SK-N-SH treated with all-trans-retinoic acid at 6 μM for 48 hours (cell line): Measurements from ENCODE around the gene CABLES1.

ENCODE experiments used
- ATAC-seq: fragments of 200-7000 bp; cut with Tn5 transposase; 3 replicates; pipeline ENCODE4 v1.9.1; 2020; ENCODE audit warnings: mild to moderate bottlenecking, moderate library complexity
- ARNTL ChIP-seq: fragments of 450-650 bp; formaldehyde crosslinking; IDR thresholded peaks from 2 replicates; pipeline ENCODE4 v1.5.0; 2020; ENCODE audit warnings: low read depth, mild to moderate bottlenecking, moderate library complexity, borderline replicate concordance
- BACH2 ChIP-seq: fragments of 250-450 bp; sonication (Bioruptor Pico); IDR thresholded peaks from 2 replicates; pipeline ENCODE4 v1.9.0; 2021; ENCODE audit warnings: mild to moderate bottlenecking, borderline replicate concordance
- CSDC2 ChIP-seq: fragments of 250-450 bp; sonication (Bioruptor Pico); IDR thresholded peaks from 2 replicates; pipeline ENCODE4 v1.5.0; 2020; ENCODE audit warnings: mild to moderate bottlenecking, moderate library complexity
- ESRRG ChIP-seq: fragments of 250-450 bp; sonication (Bioruptor Pico); IDR thresholded peaks from 2 replicates; pipeline ENCODE4 v1.6.1; 2021; ENCODE audit warnings: mild to moderate bottlenecking
- GLIS3 ChIP-seq: fragments of 250-450 bp; sonication (Bioruptor Pico); IDR thresholded peaks from 2 replicates; pipeline ENCODE4 v1.5.0; 2020; ENCODE audit warnings: mild to moderate bottlenecking, moderate library complexity
- ISL1 ChIP-seq: fragments of 250-450 bp; sonication (Bioruptor Pico); IDR thresholded peaks from 2 replicates; pipeline ENCODE4 v2.1.2; 2022; ENCODE audit warnings: mild to moderate bottlenecking, moderate library complexity
- OSR1 ChIP-seq: fragments of 250-450 bp; sonication (Bioruptor Pico); IDR thresholded peaks from 2 replicates; pipeline ENCODE4 v1.8.0; 2022; ENCODE audit warnings: moderate library complexity, mild to moderate bottlenecking, inconsistent platforms
- PATZ1 ChIP-seq: fragments of 250-450 bp; sonication (Bioruptor Pico); IDR thresholded peaks from 2 replicates; pipeline ENCODE4 v1.8.0; 2020; ENCODE audit warnings: mild to moderate bottlenecking, moderate library complexity, borderline replicate concordance
- PPARA ChIP-seq: fragments of 250-450 bp; sonication (Bioruptor Pico); IDR thresholded peaks from 2 replicates; pipeline ENCODE4 v1.5.0; 2020; ENCODE audit warnings: mild to moderate bottlenecking, borderline replicate concordance
- RARB ChIP-seq: fragments of 250-450 bp; sonication (Bioruptor Pico); IDR thresholded peaks from 2 replicates; pipeline ENCODE4 v1.8.0; 2021; ENCODE audit warnings: mild to moderate bottlenecking, moderate library complexity
- SNAI2 ChIP-seq: fragments of 250-450 bp; sonication (Bioruptor Pico); IDR thresholded peaks from 2 replicates; pipeline ENCODE4 v1.5.0; 2020; ENCODE audit warnings: mild to moderate bottlenecking, moderate library complexity
- TCF4 ChIP-seq: fragments of 250-450 bp; sonication (Bioruptor Pico); IDR thresholded peaks from 2 replicates; pipeline ENCODE4 v1.8.0; 2021; ENCODE audit warnings: mild to moderate bottlenecking, moderate library complexity, borderline replicate concordance
- TOX ChIP-seq: fragments of 250-450 bp; sonication (Bioruptor Pico); IDR thresholded peaks from 2 replicates; pipeline ENCODE4 v1.8.0; 2021; ENCODE audit warnings: mild to moderate bottlenecking, moderate library complexity, borderline replicate concordance
- TSHZ2 ChIP-seq: fragments of 250-450 bp; sonication (Bioruptor Pico); IDR thresholded peaks from 2 replicates; pipeline ENCODE4 v1.5.0; 2020; ENCODE audit warnings: mild to moderate bottlenecking, moderate library complexity
- ZC3H10 ChIP-seq: fragments of 250-450 bp; sonication (Bioruptor Pico); IDR thresholded peaks from 2 replicates; pipeline ENCODE4 v1.5.1; 2021; ENCODE audit warnings: mild to moderate bottlenecking, moderate library complexity
- ZFP3 ChIP-seq: fragments of 250-450 bp; sonication (Bioruptor Pico); IDR thresholded peaks from 2 replicates; pipeline ENCODE4 v1.5.0; 2020; ENCODE audit warnings: mild to moderate bottlenecking, moderate library complexity
- ZFP30 ChIP-seq: fragments of 450-650 bp; formaldehyde crosslinking; IDR thresholded peaks from 2 replicates; pipeline ENCODE4 v1.5.0; 2022; ENCODE audit warnings: mild to moderate bottlenecking, moderate library complexity
- ZNF565 ChIP-seq: fragments of 450-650 bp; formaldehyde crosslinking; conservative IDR thresholded peaks from 2 replicates; pipeline ENCODE4 v1.5.0; 2020; ENCODE audit warnings: low read depth, mild to moderate bottlenecking, moderate library complexity
- ZNF70 ChIP-seq: fragments of 450-650 bp; formaldehyde crosslinking; IDR thresholded peaks from 2 replicates; pipeline ENCODE4 v1.5.0; 2020; ENCODE audit warnings: mild to moderate bottlenecking, moderate library complexity
- ZNF8 ChIP-seq: fragments of 450-650 bp; formaldehyde crosslinking; IDR thresholded peaks from 2 replicates; pipeline ENCODE4 v1.5.0; 2020; ENCODE audit warnings: mild to moderate bottlenecking, moderate library complexity
- TF ChIP-seq, protein P1 (sequence below): fragments of 250-450 bp; sonication (Bioruptor Pico); IDR thresholded peaks from 2 replicates; pipeline ENCODE4 v1.5.1; 2020; ENCODE audit warnings: low read depth, mild to moderate bottlenecking, moderate library complexity
- TF ChIP-seq, protein P2 (sequence below): fragments of 250-450 bp; sonication (Bioruptor Pico); IDR thresholded peaks from 2 replicates; pipeline ENCODE4 v1.8.0; 2021; ENCODE audit warnings: low read depth, mild to moderate bottlenecking, moderate library complexity, borderline replicate concordance

Gene CABLES1

GRCh38 chr18:23154030-23154429, 18.7 kb downstream of the CABLES1 start:
- TF ChIP-seq ZNF70 (CRISPR knock-in tag) (no peak), BACH2 (CRISPR knock-in tag) (no peak), PPARA (CRISPR knock-in tag) (no peak), TCF4 (CRISPR knock-in tag) (no peak), RARB (CRISPR knock-in tag) (no peak), OSR1 (CRISPR knock-in tag) (no peak), TOX (CRISPR knock-in tag) (no peak), GLIS3 (CRISPR knock-in tag) (no peak), ZFP30 (CRISPR knock-in tag) (no peak), ARNTL (CRISPR knock-in tag) (no peak), ZNF565 (no peak), SNAI2 (CRISPR knock-in tag) (no peak), ISL1 (CRISPR knock-in tag) (no peak), ZNF8 (CRISPR knock-in tag) (no peak), ZFP3 (CRISPR knock-in tag) (no peak), ZC3H10 (CRISPR knock-in tag) (no peak)
- TF ChIP-seq, protein P1, sequence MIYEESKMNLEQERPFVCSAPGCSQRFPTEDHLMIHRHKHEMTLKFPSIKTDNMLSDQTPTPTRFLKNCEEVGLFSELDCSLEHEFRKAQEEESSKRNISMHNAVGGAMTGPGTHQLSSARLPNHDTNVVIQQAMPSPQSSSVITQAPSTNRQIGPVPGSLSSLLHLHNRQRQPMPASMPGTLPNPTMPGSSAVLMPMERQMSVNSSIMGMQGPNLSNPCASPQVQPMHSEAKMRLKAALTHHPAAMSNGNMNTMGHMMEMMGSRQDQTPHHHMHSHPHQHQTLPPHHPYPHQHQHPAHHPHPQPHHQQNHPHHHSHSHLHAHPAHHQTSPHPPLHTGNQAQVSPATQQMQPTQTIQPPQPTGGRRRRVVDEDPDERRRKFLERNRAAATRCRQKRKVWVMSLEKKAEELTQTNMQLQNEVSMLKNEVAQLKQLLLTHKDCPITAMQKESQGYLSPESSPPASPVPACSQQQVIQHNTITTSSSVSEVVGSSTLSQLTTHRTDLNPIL = no peak
- TF ChIP-seq, protein P2, sequence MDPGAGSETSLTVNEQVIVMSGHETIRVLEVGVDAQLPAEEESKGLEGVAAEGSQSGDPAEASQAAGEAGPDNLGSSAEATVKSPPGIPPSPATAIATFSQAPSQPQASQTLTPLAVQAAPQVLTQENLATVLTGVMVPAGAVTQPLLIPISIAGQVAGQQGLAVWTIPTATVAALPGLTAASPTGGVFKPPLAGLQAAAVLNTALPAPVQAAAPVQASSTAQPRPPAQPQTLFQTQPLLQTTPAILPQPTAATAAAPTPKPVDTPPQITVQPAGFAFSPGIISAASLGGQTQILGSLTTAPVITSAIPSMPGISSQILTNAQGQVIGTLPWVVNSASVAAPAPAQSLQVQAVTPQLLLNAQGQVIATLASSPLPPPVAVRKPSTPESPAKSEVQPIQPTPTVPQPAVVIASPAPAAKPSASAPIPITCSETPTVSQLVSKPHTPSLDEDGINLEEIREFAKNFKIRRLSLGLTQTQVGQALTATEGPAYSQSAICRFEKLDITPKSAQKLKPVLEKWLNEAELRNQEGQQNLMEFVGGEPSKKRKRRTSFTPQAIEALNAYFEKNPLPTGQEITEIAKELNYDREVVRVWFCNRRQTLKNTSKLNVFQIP (CRISPR knock-in tag) = no peak
- no peak for ATAC-seq

- TF ChIP-seq TCF4 (CRISPR knock-in tag) (peak; percentile 83), BACH2 (CRISPR knock-in tag) (no peak), TSHZ2 (CRISPR knock-in tag) (peak; percentile 78; the same call in 1 of the 2 replicates)
Measured at GRCh38 chr18:23154823-23155500, 19.7 kb downstream of the CABLES1 start.

GRCh38 chr18:23155537-23155936, 20.3 kb downstream of the CABLES1 start:
- TF ChIP-seq OSR1 (CRISPR knock-in tag) = no peak
- TF ChIP-seq BACH2 (CRISPR knock-in tag) = no peak
- TF ChIP-seq GLIS3 (CRISPR knock-in tag) = no peak
- no peak for TF ChIP-seq ARNTL (CRISPR knock-in tag)
- no peak for TF ChIP-seq ZC3H10 (CRISPR knock-in tag)
- TF ChIP-seq TCF4 (CRISPR knock-in tag) = no peak
- TF ChIP-seq ZFP30 (CRISPR knock-in tag) = no peak
- TF ChIP-seq, protein P2 (CRISPR knock-in tag) = no peak
- no peak for TF ChIP-seq ZNF70 (CRISPR knock-in tag)
- TF ChIP-seq ESRRG = no peak
- no peak for TF ChIP-seq ZNF8 (CRISPR knock-in tag)
- no peak for TF ChIP-seq TOX (CRISPR knock-in tag)
- no peak for TF ChIP-seq ISL1 (CRISPR knock-in tag)
- no peak for TF ChIP-seq RARB (CRISPR knock-in tag)
- TF ChIP-seq CSDC2 (CRISPR knock-in tag) = no peak
- no peak for TF ChIP-seq PPARA (CRISPR knock-in tag)
- TF ChIP-seq, protein P1 = no peak
- no peak for TF ChIP-seq PATZ1
- no peak for TF ChIP-seq ZNF565
- TF ChIP-seq TSHZ2 (CRISPR knock-in tag) = no peak
- TF ChIP-seq, all 23 proteins: peak for 0
- peak; percentile 73 for ATAC-seq

More at GRCh38 chr18:23154823-23155500, 19.7 kb downstream of the CABLES1 start:
- peak; percentile 72 for ATAC-seq
